Stomach (tissue), 4 donors: ENCODE results near the gene VWC2L.

Experiments
- EP300 ChIP-seq: sonication (generic); formaldehyde crosslinking; IDR thresholded peaks from one replicate; pipeline ENCODE4 v1.6.1; 2017; ENCODE audit warnings: antibody characterized with exemption
- POLR2A ChIP-seq, 4 donors: fragments of 450-650 bp; IDR thresholded peaks; one replicate each; pipeline ENCODE4 v1.6.1; 2016; ENCODE audit warnings: antibody characterized with exemption in 4 of 4, control low read depth in 2 of 4, mild to moderate bottlenecking in 1 of 4, moderate library complexity in 1 of 4
- TF ChIP-seq, protein P1 (sequence below), 7 experiments: fragments of 450-650 bp in 4 of 7; fragments of 200-600 bp in 3 of 7; sonication (generic) in 3 of 7; IDR thresholded peaks; one replicate each; pipeline ENCODE4 v1.5.1; 2016 to 2019; ENCODE audit warnings: antibody characterized with exemption in 7 of 7, control low read depth in 2 of 7, mild to moderate bottlenecking in 1 of 7

DNA sequence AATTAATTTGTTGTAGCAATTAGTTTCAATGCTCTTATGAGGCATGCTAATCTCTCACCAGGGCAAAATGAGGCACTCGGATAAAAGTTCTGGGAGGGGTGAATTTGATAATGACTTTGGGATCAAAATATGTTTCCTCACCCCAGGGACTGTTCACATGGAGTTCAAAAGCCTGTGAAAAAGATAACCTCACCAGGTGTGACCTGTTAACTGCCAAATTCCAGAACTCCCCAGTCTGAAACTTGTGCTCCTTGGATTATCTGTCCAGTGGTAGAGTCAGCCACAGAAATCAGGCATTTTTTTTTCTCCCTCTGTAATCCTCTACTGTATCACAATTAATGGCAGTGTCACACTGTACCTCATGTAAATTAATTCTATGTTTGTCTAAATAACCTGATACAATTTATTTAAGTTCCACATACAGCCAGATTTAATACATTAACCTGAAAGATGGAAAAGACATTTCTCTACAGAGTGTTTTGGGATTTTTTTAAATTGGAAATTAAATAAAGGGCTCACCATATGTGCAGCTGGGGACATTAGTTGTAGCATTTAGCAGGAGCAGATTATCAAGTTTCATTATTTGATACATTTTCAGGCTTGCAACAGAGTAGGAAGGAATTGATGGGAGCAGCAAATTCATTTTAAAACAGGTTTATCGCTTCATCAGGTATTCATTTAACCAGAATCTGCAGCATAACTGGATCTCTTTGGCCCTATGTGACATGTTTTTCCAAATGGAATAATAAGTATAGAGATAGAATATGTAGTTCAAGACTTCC is 191.2 kb downstream of the VWC2L start:
- TF ChIP-seq, protein P1, sequence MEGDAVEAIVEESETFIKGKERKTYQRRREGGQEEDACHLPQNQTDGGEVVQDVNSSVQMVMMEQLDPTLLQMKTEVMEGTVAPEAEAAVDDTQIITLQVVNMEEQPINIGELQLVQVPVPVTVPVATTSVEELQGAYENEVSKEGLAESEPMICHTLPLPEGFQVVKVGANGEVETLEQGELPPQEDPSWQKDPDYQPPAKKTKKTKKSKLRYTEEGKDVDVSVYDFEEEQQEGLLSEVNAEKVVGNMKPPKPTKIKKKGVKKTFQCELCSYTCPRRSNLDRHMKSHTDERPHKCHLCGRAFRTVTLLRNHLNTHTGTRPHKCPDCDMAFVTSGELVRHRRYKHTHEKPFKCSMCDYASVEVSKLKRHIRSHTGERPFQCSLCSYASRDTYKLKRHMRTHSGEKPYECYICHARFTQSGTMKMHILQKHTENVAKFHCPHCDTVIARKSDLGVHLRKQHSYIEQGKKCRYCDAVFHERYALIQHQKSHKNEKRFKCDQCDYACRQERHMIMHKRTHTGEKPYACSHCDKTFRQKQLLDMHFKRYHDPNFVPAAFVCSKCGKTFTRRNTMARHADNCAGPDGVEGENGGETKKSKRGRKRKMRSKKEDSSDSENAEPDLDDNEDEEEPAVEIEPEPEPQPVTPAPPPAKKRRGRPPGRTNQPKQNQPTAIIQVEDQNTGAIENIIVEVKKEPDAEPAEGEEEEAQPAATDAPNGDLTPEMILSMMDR (IDR thresholded peaks at IDR 0.05): no peak
- TF ChIP-seq POLR2A (IDR thresholded peaks at IDR 0.05): no peak
- no peak for TF ChIP-seq EP300
